Measurements from ENCODE around the gene IQSEC1. TPM values are rescaled to one million over a fixed set of nuclear protein-coding genes. Genes with fewer than 3 reads are reported as not detected.

The IQSEC1 gene
- total RNA-seq, 4 donors from 2014 or later: 33.6 to 72.0 (median 55.9) TPM

DNA sequence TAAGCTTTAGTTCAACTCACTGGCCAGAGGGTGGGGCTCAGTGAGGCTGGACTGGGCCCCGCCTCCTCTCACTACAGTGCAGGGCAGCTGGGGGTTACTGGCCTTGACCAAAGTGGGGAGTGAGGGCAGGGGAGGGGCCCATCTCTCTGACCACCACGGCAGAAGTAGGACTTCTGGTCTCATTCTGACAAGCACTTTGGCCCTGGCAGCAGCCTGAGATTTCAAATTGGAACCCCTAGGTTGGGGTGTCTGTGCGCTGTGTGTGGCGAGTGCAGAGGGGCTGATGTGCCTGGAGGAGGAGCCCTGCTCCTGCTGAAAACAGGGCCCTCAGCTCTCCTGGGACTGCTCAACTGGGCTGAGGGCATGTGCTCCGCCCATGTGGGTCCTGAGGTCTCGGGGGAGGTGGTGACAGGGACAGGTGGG is 171.6 kb downstream of the IQSEC1 start:
- DNase-seq (ENCODE audit: low spot score): no peak
- no peak for ATAC-seq (ENCODE audit: low FRiP score)
- no peak for TF ChIP-seq CTCF (IDR thresholded peaks at IDR 0.05)

DNA sequence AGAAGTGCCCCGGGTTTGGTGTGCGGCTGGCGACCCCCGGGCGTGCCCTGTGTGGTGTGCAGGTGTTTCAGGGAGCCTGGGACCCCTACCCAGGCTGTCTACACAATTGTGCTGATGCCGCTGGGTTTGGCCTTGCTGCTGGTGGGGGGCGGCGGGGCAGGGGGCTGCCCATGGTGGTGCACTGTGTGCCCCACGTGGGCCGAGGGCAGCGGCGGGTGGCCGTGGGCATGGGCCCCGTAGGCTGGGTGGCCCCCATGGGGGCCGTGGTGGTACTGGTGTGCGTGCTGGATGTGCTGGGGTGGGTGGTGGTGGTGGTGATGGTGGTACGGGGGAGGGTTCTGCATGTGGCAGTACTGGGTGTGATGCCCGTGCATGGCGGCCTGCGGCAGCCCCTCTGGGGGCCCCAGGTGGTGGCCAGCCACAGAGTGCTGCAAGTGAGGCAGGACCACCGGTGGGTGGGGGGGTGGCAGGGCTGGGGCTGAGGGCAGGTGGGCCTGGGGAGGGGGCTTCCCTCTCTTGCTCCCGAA is 172.3 kb downstream of the IQSEC1 start:
- ATAC-seq (ENCODE audit: low FRiP score) (no peak), DNase-seq (ENCODE audit: low spot score) (no peak)
- TF ChIP-seq CTCF (IDR thresholded peaks at IDR 0.05): no peak

DNA sequence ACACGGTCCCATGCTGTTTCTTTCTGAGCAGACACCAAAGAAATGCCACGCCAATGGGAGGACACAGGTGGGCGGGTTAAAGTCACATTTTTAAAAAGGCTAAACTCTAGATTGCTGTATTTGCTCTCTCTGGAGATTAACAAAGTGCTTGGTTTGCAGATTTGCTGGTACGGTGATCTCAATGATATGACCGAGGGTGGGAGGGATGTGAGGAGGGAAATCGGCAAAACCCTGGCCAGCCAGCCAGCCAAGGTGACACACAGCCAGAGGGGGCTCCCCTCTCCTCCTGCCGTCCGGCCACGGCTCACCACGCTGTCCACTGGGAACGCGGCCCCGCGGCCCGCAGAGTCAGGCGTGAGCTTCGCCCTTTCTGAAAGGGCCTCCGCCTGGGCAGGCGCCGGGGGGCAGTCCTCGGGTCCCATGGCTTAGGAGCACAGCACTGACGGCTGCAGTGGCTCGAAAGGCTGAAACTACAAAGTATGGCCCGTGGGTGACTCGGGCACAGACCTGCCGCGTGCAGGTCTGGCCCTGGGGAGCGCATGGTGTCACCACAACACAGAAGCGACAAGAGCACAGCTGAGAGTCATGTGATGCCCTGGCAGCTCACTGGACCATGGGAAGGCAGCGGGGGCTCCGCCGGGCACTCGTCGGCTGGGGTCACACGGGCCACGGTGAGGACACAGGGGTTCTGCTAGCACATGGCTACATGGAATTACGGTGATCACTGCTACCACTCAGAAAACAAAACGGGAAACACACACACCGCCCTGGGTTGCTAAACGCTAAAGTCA is 174.1 kb downstream of the IQSEC1 start:
- no peak for ATAC-seq (ENCODE audit: low FRiP score)
- no peak for TF ChIP-seq CTCF (IDR thresholded peaks at IDR 0.05)

GRCh38 chr3:12898290-12898964 is 174.8 kb downstream of the IQSEC1 start:
- no peak for ATAC-seq (ENCODE audit: low FRiP score)

More for the DNA sequence above, 174.1 kb downstream of the IQSEC1 start:
- no peak for DNase-seq (ENCODE audit: low spot score)

DNA sequence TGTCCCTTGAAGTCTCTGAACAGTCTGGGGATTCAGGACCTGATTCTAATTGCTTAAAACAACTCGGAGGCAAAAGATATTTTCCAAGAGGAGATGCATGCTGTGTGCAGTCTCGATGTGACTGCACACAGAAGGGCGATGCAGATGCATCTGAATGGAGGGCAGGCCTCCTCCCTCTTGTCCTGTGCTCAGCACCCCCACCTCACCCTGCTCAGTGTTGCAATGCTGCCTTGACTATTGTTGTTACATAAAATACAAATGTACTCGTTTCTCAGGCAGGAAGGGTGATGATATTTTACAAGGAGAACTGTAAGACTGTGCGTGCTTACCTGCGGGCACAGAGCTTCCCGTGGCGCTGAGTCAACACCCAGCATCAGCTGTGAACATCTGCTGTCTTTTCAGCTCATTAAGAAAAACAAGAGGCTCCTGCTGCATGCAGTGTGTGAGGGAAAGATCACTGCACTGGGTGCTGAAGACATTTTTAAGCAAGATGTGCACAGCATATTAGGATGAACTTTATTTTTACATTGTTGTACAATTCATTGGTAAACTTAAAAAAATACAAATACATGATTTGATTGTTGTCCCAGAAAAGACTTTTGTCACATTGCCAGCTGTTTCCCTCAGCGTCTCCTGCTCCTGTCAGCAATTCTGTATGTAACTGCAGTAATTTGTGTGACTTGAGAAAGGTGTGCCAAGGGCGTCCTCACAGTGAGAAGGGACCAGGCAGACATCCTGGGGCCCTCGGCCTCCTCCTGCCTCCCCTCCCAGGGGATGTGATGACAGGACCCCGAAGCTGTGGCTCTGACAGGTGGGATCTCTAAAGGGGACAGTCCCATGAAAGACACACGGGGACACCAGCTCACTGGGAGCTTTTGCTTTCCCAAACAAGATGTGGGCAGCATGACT is 175.6 kb downstream of the IQSEC1 start:
- DNase-seq (ENCODE audit: low spot score) (no peak), ATAC-seq (ENCODE audit: low FRiP score) (no peak)
- TF ChIP-seq CTCF (IDR thresholded peaks at IDR 0.05): no peak

More at GRCh38 chr3:12898290-12898964, 174.8 kb downstream of the IQSEC1 start:
- DNase-seq (ENCODE audit: low spot score): no peak
- no peak for TF ChIP-seq CTCF (IDR thresholded peaks at IDR 0.05)

- ATAC-seq (ENCODE audit: low FRiP score): no peak
Measured at GRCh38 chr3:12896063-12896985, 176.9 kb downstream of the IQSEC1 start.

More at GRCh38 chr3:12896063-12896985, 176.9 kb downstream of the IQSEC1 start:
- no peak for TF ChIP-seq CTCF (IDR thresholded peaks at IDR 0.05)
- DNase-seq (ENCODE audit: low spot score): no peak

Data from omental fat pad (tissue), 4 donors.